HG03060 (cell line): Measurements from ENCODE around the gene GAS7.

ENCODE experiments used
- ATAC-seq: cut with Tn5 transposase; IDR thresholded peaks from one replicate; pipeline ENCODE4 v1.9.1; 2021; ENCODE audit warnings: low read depth, moderate number of reproducible peaks; ENCODE audit not compliant: unreplicated experiment

Gene GAS7

GRCh38 chr17:9905078-9905415 is 293.4 kb downstream of the GAS7 start, which contains the start of gene RCVRN:
Gene RCVRN (minus strand): TSS chr17:9905271. CDS start chr17:9905180, 91 bp downstream.
- ATAC-seq = no peak

- no peak for ATAC-seq
These were observed 293.9 kb downstream of the GAS7 start for GRCh38 chr17:9904277-9905077.

GRCh38 chr17:9902120-9902519 is 296.3 kb downstream of the GAS7 start:
- no peak for ATAC-seq

DNA sequence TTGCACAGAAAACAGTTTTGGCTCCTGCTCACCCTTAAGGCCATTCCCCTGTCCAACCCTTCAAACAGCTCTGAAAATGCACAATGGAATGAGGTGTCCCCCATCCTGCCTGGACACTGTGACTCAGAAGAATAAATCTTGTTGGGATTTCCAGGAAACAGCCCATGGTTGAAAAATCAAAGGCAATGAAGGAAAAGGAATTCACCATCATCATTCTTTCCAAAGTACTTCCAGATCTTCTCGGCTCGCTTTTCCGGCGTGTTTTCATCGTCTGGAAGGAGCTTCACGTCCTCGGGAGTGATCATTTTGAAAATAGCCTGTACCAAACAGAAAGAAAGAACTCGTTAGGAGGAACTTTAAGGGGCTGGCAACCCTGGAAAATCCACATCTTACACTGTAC is 297.6 kb downstream of the GAS7 start:
- no peak for ATAC-seq

DNA sequence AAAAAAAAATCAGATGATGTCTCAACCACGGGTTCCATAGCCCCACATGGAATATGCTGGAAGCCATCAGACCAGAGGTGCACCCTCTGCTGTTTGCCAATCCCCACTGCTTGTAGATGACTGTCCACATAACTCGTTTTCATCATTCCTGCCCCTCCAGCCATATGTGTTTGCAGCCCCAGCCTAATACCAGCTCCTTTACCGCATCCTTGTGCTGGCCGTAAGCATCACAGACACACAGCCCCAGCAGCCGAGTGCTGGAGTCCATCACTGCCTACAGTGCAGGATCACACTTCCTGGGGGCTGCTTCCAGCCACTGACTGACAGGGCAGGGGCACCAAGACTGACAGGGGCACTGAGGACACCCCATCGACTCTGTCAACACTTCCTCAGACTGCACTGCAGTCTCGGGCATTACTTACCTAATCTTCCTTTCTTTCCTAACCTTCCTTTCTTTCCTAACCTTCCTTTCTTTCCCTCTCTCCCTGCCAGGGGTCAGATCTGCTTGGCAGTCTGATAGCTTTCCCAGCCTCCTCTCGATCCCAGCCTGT is 298.3 kb downstream of the GAS7 start:
- ATAC-seq = no peak

GRCh38 chr17:9899280-9900043 is 298.9 kb downstream of the GAS7 start:
- no peak for ATAC-seq

GRCh38 chr17:9898812-9899211 is 299.6 kb downstream of the GAS7 start:
- no peak for ATAC-seq

DNA sequence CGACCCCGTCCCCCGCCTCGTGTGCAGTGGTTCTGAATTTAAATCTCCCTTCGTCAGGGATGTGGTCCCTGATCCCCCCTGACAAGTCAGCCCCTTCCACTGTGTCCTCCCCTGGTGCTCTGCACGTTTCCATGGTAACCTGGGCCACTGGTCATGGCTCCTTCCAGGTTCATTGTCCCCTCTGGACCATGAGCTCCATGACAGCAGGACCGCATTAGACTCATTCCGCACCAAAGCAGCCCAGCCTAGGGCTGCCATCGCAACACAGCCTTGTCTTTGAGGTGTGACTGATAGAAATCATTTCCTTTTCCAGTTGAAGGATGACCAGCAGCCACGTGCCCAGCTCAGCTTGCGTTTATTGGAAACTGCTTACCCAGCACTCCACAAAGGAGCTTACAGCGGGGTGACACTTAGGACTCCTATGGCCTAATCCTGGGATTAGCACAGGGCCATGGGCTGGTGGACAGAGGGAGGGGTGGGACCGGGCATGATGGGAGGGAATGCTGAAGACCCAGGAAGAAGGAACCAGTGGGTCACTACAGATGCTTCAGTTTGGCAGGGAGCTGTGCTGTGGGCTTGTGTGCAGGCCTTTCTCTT is 300.9 kb downstream of the GAS7 start:
- no peak for ATAC-seq

DNA sequence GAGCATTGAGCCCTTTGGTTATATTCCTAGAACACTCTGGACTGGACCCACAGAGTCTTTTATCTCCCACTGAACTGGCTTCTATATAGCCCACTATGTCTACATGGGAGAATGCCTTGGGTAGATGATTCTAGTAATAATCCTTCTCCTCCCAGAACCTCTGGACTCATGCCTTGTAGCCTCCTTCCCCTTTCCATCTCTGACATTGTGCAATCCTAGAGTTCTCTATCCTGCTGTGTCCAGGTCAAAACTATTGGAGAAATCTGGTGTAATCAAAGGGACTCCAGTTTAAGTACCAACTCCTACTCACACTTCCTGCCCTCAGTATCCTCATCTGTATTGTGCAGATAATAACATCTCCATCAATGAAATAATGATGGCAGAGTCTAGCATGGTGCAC is 302.5 kb downstream of the GAS7 start:
- ATAC-seq = no peak

GRCh38 chr17:9894231-9894630 is 304.2 kb downstream of the GAS7 start:
- no peak for ATAC-seq

DNA sequence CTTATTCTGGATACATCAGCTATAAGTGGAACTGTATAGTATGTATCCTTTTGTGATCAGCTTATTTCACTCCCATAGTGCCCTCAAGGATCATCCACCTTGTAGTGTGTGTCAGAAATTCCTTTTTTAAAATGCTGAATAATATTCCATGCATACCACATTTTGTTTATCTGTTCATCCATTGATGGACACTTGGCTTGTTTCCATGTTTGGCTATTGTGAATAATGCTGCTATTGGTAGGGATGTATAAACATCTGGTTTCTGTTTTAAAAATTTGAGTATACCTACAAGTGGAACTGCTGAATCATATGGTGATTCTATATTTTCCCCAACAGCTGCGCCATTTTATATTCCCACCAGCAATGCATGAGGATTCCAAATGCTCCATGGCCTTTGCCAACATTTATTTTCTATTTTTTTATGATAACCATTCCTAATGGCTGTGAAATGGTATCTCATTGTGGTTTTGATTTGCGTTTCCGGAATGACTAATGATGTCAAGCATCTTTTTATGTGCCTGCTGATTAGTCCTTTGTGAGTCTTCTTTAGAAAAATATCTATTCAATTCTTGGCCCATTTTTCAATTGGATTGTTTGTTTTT is 304.9 kb downstream of the GAS7 start:
- ATAC-seq = no peak

- ATAC-seq = no peak
These were observed 308.3 kb downstream of the GAS7 start for GRCh38 chr17:9890124-9890523.

DNA sequence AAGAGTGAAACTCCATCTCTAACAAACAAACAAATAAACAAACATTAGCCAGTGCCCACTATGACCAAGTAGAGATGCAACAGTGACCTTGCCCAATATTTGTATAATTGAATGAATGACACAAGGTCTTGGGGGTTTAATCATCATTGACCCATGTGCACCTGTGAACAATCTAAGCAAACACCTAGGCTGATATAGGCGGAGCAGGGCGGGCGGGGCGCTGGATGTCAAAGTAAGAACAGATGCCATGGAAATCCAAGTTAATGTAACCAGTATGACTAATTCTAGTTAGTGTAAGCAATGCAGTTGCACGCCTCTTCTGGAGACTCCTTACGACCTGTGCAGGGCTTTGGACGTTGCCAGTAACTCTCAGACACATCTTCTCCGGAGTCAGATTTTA is 310.9 kb downstream of the GAS7 start:
- no peak for ATAC-seq

DNA sequence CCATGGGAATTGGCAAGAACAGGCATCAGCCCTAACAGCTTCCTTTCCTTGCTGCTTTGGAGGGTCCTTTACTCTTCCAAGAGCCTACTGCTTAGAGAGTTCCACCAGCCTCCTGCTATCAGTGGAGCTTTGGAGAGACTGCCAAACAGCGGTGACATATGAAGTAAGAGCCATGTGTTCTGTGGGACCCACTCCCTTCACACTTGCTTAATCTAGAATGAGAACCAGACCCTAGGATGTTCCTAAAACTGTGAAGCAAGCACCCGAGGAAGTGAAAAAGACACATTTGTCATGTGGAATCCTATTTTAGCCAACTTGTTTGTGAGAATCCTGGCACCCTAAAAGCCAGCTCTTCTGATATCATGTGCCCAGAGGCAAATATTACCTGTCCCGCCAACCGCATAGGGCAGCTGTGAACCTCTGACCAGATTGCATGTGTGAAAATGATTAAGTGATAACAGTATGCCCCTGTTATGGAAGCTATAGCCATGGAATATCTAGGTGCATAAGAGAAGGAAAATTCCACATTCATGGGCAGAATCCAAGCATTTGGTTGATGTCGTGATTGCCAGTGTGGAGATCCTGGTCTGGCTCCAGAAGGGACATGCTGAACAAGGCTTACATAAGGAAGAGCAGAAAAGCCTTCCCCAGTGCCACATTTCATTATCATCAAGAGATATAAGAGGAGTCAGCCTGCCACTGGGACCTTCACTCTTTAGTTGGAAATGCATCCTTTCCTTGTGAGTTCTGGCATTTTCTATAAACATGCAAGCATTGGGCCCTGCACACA is 312.1 kb downstream of the GAS7 start:
- no peak for ATAC-seq

- ATAC-seq = no peak
These were observed 315.0 kb downstream of the GAS7 start for GRCh38 chr17:9883451-9883850.

DNA sequence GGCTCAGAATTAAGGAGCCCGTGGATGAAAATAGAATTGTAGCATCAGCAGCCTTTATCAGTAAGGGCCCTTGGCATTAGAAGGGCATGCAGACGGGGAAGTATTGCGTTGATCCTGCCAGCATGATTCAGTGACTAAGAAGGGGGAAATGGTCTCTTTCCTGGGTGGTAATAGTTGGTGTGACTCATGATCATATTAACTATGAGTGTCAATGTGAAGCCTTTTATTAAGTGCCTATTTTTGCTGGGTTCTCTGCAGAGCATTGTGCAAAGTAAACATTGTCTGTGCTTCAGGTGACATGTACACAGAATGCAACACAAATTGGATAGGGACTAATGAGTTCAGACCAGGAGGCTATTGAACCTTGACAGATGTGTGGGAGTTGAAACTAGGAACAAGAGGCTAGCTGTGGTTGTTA is 317.8 kb downstream of the GAS7 start:
- peak; percentile 67 for ATAC-seq

- no peak for ATAC-seq
These were observed 319.4 kb downstream of the GAS7 start for GRCh38 chr17:9878786-9879525.

GRCh38 chr17:9878356-9878755 is 320.1 kb downstream of the GAS7 start:
- ATAC-seq = no peak

DNA sequence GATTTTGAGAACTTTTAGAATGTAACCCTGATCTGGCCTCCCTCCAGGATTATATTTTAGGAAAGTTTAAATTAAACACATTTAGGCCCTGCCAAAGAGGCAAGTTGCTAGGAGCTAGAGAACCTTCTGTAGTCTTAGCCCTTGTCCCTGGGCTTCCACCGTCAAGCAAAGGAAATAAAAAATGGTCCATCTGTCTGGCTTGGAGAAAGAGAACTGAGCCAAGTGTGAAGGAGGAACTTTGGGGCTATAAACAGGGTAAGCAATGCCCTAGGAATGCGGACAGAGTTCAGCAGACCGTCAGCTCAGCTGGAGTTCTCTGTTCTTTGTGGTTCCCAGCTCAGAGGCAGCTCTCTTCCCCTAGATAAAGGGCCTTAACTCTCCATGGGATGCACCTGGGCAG is 323.0 kb downstream of the GAS7 start:
- ATAC-seq = no peak
